HL-60 (cell line): ENCODE data around the gene TMEM86B.
"Not testable (repeated sequence)": the region's sequence is repeated elsewhere in the genome, so short reads cannot be mapped to it uniquely, and the experiment has no call there.

ENCODE experiments used
- DNase-seq, 2 experiments: peaks; one replicate each; pipeline ENCODE4 v3.0.0-alpha.2; 2010 to 2020; ENCODE audit warnings: low read depth in 1 of 2, low spot score in 1 of 2
- H3K27ac ChIP-seq: fragments of 250-450 bp; sonication (Bioruptor Pico); replicated peaks from 2 replicates; pipeline ENCODE4 v1.5.1; 2020; ENCODE audit warnings: mild to moderate bottlenecking, moderate library complexity
- H3K27me3 ChIP-seq: fragments of 250-450 bp; sonication (Bioruptor Pico); 2 replicates; pipeline ENCODE4 v1.5.1; 2021; ENCODE audit warnings: mild to moderate bottlenecking, moderate library complexity; ENCODE audit not compliant: insufficient read depth, poor library complexity, severe bottlenecking
- H3K4me3 ChIP-seq: replicated peaks from 2 replicates; pipeline ENCODE4 v1.5.1; 2011; ENCODE audit warnings: mild to moderate bottlenecking, control low read depth, low read length; ENCODE audit not compliant: insufficient read depth
- GABPA ChIP-seq: IDR thresholded peaks from 2 replicates; pipeline ENCODE4 v1.6.1; 2012; ENCODE audit warnings: low read depth
- POLR2AphosphoS5 ChIP-seq: IDR thresholded peaks from 2 replicates; pipeline ENCODE4 v1.6.1; 2012; ENCODE audit warnings: low read depth
- SPI1 ChIP-seq: IDR thresholded peaks from 2 replicates; pipeline ENCODE4 v1.6.1; 2012; ENCODE audit warnings: low read depth, mild to moderate bottlenecking, borderline replicate concordance
- TF ChIP-seq, protein P1 (sequence below): IDR thresholded peaks from 2 replicates; pipeline ENCODE4 v1.6.1; 2012; ENCODE audit warnings: low read depth; ENCODE audit not compliant: insufficient replicate concordance
- TF ChIP-seq, protein P2 (sequence below): IDR thresholded peaks from one replicate; pipeline ENCODE4 v1.5.1; 2011; ENCODE audit warnings: low read length, control low read depth, inconsistent platforms; ENCODE audit not compliant: insufficient read depth

Gene TMEM86B

DNA sequence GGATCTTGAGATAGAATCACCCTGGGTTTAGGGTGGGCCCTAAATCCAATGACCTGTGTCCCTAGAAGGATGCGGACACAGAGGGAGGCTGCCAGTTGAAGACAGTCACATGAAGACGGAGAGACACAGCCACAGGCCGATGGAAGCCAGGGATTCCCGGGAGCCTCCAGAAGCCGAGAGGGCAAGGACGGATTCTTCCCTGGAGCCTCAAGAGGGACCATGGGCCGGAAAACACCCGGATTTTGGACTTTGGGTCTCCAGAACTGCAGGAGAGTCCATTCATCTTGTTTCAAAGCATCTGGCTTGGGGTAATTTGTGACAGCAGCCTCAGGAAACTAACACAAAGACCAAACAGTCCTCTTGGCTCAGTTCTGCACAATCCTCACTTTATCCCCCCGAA lies 2.3 kb downstream of the TMEM86B start:
- Histone ChIP-seq H3K27me3 (no peaks in the 10 kb centered on the region), H3K4me3 (no peak overlapping the region), H3K27ac (no peak overlapping the region)
- DNase-seq = no peak
- no peak; the same call in 1 of the 2 replicates for TF ChIP-seq POLR2AphosphoS5
- no peak for TF ChIP-seq SPI1
- TF ChIP-seq, protein P1, sequence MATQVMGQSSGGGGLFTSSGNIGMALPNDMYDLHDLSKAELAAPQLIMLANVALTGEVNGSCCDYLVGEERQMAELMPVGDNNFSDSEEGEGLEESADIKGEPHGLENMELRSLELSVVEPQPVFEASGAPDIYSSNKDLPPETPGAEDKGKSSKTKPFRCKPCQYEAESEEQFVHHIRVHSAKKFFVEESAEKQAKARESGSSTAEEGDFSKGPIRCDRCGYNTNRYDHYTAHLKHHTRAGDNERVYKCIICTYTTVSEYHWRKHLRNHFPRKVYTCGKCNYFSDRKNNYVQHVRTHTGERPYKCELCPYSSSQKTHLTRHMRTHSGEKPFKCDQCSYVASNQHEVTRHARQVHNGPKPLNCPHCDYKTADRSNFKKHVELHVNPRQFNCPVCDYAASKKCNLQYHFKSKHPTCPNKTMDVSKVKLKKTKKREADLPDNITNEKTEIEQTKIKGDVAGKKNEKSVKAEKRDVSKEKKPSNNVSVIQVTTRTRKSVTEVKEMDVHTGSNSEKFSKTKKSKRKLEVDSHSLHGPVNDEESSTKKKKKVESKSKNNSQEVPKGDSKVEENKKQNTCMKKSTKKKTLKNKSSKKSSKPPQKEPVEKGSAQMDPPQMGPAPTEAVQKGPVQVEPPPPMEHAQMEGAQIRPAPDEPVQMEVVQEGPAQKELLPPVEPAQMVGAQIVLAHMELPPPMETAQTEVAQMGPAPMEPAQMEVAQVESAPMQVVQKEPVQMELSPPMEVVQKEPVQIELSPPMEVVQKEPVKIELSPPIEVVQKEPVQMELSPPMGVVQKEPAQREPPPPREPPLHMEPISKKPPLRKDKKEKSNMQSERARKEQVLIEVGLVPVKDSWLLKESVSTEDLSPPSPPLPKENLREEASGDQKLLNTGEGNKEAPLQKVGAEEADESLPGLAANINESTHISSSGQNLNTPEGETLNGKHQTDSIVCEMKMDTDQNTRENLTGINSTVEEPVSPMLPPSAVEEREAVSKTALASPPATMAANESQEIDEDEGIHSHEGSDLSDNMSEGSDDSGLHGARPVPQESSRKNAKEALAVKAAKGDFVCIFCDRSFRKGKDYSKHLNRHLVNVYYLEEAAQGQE = no peak
- TF ChIP-seq GABPA = no peak
- TF ChIP-seq, protein P2, sequence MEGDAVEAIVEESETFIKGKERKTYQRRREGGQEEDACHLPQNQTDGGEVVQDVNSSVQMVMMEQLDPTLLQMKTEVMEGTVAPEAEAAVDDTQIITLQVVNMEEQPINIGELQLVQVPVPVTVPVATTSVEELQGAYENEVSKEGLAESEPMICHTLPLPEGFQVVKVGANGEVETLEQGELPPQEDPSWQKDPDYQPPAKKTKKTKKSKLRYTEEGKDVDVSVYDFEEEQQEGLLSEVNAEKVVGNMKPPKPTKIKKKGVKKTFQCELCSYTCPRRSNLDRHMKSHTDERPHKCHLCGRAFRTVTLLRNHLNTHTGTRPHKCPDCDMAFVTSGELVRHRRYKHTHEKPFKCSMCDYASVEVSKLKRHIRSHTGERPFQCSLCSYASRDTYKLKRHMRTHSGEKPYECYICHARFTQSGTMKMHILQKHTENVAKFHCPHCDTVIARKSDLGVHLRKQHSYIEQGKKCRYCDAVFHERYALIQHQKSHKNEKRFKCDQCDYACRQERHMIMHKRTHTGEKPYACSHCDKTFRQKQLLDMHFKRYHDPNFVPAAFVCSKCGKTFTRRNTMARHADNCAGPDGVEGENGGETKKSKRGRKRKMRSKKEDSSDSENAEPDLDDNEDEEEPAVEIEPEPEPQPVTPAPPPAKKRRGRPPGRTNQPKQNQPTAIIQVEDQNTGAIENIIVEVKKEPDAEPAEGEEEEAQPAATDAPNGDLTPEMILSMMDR = no peak

DNA sequence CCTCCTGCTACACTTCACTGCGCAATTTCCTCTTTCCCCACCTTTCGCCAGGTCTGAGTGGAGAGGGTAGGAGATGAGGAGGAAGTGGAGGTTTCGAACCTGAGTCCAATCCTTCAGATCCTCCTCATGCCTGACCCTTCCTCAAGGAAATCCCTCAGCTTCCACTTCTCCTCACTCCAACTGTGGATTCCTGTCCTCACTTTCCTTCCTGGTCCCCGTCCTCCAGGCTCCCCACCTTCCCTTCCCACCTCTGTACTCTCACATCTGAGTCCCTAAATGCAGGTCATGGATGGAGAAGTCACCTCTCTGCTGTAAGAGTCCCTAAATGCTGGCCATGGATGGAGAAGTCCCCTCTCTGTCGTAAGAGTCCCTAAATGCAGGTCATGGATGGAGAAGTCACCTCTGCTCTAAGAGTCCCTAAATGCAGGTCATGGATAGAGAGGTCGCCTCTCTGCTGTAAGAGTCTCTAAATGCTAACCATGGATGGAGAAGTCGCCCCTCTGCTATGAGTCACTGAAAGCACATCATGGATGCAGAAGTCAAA lies 3.1 kb downstream of the TMEM86B start:
- Histone ChIP-seq H3K27ac (no peak overlapping the region), H3K27me3 (no peaks in the 10 kb centered on the region), H3K4me3 (no peak overlapping the region)
- TF ChIP-seq, protein P2 = no peak
- peak; percentile 65; the same call in 1 of the 2 replicates for TF ChIP-seq POLR2AphosphoS5
- TF ChIP-seq SPI1 = no peak
- TF ChIP-seq GABPA = no peak
- TF ChIP-seq, protein P1 = no peak
- peak in 1 of 2 experiments; percentile 26 for DNase-seq

DNA sequence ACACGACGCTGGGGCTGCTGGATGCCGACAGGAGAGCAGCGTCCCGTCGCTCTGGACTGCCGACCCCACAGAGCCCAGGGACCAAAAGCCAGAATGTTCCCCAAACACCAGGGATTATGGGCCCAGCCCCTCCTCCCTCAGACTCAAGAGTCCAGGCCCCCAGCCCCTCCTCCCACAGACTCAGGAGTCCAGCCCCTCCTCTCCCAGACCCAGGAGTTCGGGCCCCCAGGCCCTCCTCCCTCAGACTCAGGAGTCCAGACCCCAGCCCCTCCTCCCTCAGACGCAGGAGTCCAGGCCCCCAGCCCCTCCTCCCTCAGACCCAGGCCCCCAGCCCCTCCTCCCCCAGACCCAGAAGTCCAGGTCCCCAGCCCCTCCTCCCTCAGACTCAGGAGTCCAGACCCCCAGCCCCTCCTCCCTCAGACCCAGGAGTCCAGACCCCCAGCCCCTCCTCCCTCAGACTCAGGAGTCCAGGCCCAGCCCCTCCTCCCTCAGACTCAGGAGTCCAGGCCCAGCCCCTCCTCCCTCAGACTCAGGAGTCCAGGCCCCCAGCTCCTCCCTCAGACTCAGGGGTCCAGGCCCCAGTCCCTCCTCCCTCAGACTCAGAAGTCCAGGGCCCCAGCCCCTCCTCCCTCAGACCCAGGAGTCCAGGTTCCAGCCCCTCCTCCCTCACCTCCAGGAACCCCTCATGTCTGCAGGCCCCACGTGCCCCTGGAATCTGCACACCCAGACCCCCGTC lies 3.7 kb downstream of the TMEM86B start:
- not testable (repeated sequence) for H3K27me3 ChIP-seq, H3K27ac ChIP-seq, H3K4me3 ChIP-seq, DNase-seq

DNA sequence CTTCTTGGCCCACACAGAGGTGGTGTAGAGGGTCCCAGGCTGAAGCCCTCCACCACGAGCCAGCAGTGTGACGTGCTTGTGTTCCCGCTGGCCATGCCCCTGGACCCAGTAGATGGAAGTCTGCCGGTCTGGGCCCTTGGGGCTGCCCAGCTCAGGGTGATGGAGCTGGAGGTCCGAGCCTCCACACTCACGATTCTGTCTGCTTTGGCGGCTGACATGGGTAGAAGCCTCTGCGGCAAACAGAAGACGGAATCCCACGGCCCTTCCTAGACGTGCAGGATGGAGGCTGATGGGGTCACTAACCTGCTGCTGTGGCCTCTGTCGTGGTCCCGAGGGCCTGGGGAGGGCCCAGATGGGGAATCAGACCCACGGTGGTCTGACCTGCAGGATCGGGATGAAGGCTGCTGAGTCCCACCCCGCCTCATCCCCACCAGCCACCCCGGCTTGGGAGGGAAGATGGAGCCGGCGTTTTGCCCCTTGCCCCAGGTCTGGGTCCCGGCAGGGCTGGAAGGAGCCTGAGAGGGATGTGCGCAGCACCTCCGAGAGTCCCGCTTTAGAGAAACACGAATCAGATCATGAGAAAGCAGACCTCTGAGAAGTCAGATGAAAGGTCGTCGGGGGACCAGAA lies 4.4 kb downstream of the TMEM86B start:
- Histone ChIP-seq H3K27ac (no peak overlapping the region), H3K27me3 (no peaks in the 10 kb centered on the region), H3K4me3 (no peak overlapping the region)
- no peak for TF ChIP-seq GABPA
- TF ChIP-seq, protein P1 = no peak
- TF ChIP-seq POLR2AphosphoS5 = no peak; the same call in 1 of the 2 replicates
- TF ChIP-seq SPI1 = no peak
- no peak for DNase-seq
